GM18867 (cell line): ENCODE measurements around the gene CBLN3.

Source experiments
- ATAC-seq: cut with Tn5 transposase; IDR thresholded peaks from one replicate; pipeline ENCODE4 v1.9.1; 2021; ENCODE audit warnings: mild to moderate bottlenecking, moderate library complexity; ENCODE audit not compliant: unreplicated experiment

The CBLN3 gene

GRCh38 chr14:24385524-24385923, 43.9 kb downstream of the CBLN3 start:
- ATAC-seq: no peak

- ATAC-seq: no peak
These were observed 45.3 kb downstream of the CBLN3 start for GRCh38 chr14:24384169-24384568.

GRCh38 chr14:24382064-24382371, 47.5 kb downstream of the CBLN3 start:
- ATAC-seq: no peak

GRCh38 chr14:24381363-24382063, 48.0 kb downstream of the CBLN3 start:
- no peak for ATAC-seq

DNA sequence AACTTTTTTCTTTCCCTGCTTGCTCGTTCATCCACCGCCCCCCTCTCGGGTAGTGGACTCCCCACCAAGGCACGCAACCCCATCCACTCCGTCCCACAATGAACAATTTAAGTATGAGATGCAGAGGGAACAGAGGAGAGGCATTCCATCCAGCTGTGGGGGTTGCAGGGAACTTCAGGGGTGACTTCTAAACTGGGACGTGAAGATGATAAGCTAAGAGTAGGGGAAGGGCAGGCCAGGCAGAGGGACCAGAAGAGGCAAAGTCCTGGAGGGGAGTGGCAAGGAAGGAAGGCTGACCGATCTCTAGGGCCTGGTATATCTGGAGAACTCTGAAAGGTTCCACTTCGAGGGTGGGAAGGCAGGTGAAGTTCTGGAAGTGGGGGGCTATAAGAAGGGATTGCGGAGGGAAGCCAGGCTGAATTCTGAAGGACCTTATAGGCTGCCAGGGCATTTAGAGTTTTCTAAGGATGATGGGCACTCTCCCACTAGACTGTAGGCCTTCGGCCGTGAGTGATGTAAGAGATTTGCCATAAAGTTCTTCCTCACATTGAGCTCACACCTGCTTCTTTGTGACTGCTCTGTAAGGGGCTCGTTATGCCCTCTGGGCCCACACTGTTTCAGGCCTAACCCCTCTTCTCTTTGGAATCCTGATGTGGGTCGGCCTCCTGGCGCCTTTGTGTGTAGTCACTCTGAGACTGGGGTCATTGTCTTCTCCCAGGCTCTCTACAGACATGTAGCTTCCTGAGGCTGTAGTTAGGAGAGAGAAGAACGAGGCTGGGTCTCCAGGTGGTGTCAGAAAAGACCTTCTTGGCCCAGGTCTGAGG, 49.3 kb downstream of the CBLN3 start:
- ATAC-seq: no peak

DNA sequence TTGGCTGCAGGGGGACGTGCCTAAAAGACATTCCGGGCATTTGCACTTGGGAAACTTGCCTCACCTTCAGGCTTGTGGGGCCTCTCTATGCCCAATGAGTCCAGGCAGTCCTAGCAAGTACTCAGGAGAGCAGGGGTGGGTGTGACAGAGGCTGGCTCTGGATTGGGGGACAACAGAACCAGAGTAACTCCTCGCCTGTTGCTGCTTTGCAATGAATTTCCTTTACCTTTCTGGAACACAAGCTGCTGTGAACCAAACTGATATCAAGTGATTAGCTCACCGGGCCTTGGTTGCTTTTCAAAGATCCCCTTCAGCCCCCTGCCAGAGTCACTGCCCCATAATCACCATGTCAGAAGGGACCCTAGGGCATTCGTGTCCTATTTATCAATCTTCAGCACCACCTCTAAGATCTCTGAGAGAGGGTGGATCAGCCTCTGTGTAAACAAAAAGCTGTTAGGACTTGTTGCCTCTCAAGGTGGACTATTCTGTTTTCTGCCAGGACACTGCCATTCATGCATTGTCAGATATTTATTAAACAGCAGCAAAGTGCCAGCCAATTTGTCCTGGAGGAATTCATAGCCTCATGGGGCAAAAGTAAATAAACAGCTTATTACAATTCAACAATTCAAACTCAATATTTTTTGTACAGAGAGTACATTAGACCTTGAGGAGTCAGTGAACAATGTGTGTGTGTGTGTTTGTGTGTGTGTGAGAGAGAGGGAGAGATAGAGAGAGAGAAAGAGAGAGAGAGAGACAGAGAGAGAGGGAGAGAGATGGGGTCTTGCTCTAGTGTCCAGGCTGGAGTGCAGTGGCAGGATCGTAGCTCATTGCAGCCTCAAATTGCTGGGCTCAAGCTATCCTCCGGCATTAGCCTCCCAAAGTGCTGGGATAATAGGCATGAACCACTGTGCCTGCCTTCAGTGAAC, 50.2 kb downstream of the CBLN3 start:
- ATAC-seq: no peak

DNA sequence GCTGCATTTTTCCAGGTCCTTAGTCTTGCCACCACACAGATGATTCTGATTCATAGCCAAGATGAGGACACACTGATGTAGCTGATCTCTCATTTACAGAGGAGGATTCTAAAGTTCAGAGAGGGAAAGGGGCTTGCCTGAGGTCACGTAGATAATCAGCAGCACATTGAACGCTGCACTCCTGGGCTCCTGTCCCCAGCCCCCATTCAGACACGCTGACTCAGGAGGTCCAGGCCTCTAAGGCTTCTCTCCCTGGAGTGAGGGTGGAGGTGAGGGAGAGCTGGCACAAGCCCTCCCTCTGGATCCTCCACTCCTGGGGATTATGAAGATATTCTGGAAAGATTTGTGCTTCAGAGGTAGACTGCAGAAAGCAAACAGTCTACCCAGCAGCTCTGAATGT, 51.1 kb downstream of the CBLN3 start:
- ATAC-seq: no peak

GRCh38 chr14:24377657-24378056, 51.8 kb downstream of the CBLN3 start:
- no peak for ATAC-seq

- no peak for ATAC-seq
These were observed 52.3 kb downstream of the CBLN3 start for GRCh38 chr14:24377126-24377525.
